ENCODE data around the gene SYT5.

The SYT5 gene

DNA sequence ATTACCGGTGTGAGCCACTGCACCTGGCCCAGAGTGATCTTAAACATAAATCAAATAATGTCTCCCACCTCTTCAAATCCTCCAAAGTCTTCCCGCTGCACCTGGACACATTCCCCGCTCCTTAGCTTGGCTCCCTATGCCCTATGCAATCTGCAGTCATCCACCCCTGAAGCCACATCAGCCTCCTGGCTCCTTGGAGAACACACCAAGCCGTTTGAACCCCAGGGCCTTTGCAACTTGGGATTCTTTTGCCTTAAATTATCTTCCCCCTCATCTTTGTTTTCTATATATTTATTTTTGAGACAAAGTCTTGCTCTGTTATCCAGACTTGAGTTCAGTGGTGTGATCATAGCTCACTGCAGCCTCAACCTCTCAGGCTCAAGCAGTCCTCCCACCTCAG, 11.0 kb downstream of the SYT5 start:
- H3K4me1 ChIP-seq (ENCODE audit: control insufficient read depth, low read length), result peaks cover 22% of the 10 kb centered on the region
- H3K79me2 ChIP-seq (ENCODE audit: control insufficient read depth, low read length), result no peaks in the 10 kb centered on the region
- H4K20me1 ChIP-seq (ENCODE audit: control insufficient read depth, insufficient read depth, low read depth, low read length), result no peaks in the 10 kb centered on the region
- no peaks in the 10 kb centered on the region for H3K36me3 ChIP-seq (ENCODE audit: control insufficient read depth, low read length)
- H3K9me3 ChIP-seq (ENCODE audit: control insufficient read depth, insufficient read depth, low read length), result peaks cover 4% of the 10 kb centered on the region; the same call in 1 of the 2 replicates
- no peak overlapping the region for H3K27ac ChIP-seq (ENCODE audit: low read depth, low read length)
- H3K4me3 ChIP-seq (ENCODE audit: low read length), result no peak overlapping the region
- no peak overlapping the region for H3K4me2 ChIP-seq (ENCODE audit: low read length)
- H3F3A ChIP-seq (ENCODE audit: control insufficient read depth, insufficient read depth), result no peaks in the 10 kb centered on the region
- TF ChIP-seq CTCF (IDR thresholded peaks at IDR 0.05; ENCODE audit: low read depth, low read length, poor library complexity, severe bottlenecking) (no peak), EZH2phosphoT487 (IDR thresholded peaks at IDR 0.05; ENCODE audit: borderline replicate concordance, low read length) (no peak)
- peaks cover 14% of the 10 kb centered on the region for H3K27me3 ChIP-seq (ENCODE audit: control insufficient read depth, low read length)
- H3K9me2 ChIP-seq (replicated peaks; ENCODE audit: control insufficient read depth, low read length), result no peaks in the 10 kb centered on the region

DNA sequence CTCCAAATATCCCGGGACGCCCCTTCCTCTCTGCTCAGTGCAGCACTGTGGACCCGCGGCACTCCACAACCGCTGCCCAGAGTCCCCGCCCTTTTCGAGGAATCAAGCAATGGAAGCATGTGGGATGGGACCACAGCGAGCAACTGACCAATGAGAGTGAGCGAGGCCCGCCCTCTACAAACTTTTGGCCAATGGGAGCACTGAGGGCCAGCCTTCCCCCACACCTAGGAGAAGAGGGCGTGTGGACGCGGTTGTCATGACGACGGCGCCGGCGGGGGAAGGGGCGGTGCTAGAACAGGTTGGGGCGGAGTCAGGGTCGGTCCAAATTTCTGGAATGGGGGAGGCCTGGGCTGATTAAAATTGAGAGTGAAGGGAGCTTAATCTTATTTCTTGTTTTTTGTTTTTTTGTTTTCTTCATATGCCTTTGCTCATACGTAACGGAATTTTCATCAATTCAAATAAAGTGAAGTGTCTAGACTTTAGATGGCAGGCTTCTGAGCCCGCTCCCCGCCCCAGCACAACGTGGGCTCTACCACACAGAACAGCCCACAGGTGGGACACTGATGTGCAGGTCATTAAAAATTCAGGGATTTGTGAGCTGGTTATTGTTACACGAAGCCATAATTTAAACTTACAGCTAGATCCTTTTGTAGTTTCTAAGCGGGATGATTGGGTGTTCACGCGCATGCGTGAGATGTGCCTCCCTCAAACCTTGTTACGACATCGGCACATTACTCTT, 13.4 kb downstream of the SYT5 start, which contains the start of gene DNAAF3:
Gene DNAAF3, minus strand, starts transcription at position 84 of the 739 bp plus-strand sequence. CDS start 200 bp downstream, outside the sequence.
- Histone ChIP-seq H3K27ac (ENCODE audit: low read depth, low read length) (no peak within 1 kb of the TSS), H3K9me3 (ENCODE audit: control insufficient read depth, insufficient read depth, low read length) (peaks cover 4% of the 10 kb centered on the region; the same call in 1 of the 2 replicates), H3K4me2 (ENCODE audit: low read length) (peak within 1 kb of the TSS; percentile 51), H3K4me1 (ENCODE audit: control insufficient read depth, low read length) (peaks cover 13% of the 10 kb centered on the region), H3K27me3 (ENCODE audit: control insufficient read depth, low read length) (no peaks in the 10 kb centered on the region), H3F3A (ENCODE audit: control insufficient read depth, insufficient read depth) (no peaks in the 10 kb centered on the region), H4K20me1 (ENCODE audit: control insufficient read depth, insufficient read depth, low read depth, low read length) (no peaks in the 10 kb centered on the region), H3K36me3 (ENCODE audit: control insufficient read depth, low read length) (no peaks in the 10 kb centered on the region), H3K4me3 (ENCODE audit: low read length) (peak within 1 kb of the TSS; percentile 31), H3K79me2 (ENCODE audit: control insufficient read depth, low read length) (no peaks in the 10 kb centered on the region), H3K9me2 (replicated peaks; ENCODE audit: control insufficient read depth, low read length) (no peaks in the 10 kb centered on the region)
- TF ChIP-seq CTCF (IDR thresholded peaks at IDR 0.05; ENCODE audit: low read depth, low read length, poor library complexity, severe bottlenecking) (no peak), EZH2phosphoT487 (IDR thresholded peaks at IDR 0.05; ENCODE audit: borderline replicate concordance, low read length) (no peak)

- TF ChIP-seq CTCF (IDR thresholded peaks at IDR 0.05; ENCODE audit: low read depth, low read length, poor library complexity, severe bottlenecking), result no peak
- TF ChIP-seq EZH2phosphoT487 (IDR thresholded peaks at IDR 0.05; ENCODE audit: borderline replicate concordance, low read length), result no peak
- Histone ChIP-seq H3K4me3 (ENCODE audit: low read length) (peak overlapping the region; percentile 31; the same call in 1 of the 2 replicates), H3K27ac (ENCODE audit: low read depth, low read length) (no peak overlapping the region), H3K4me2 (ENCODE audit: low read length) (peak overlapping the region; percentile 51), H3K9me2 (replicated peaks; ENCODE audit: control insufficient read depth, low read length) (no peaks in the 10 kb centered on the region), H3K4me1 (ENCODE audit: control insufficient read depth, low read length) (peaks cover 13% of the 10 kb centered on the region), H4K20me1 (ENCODE audit: control insufficient read depth, insufficient read depth, low read depth, low read length) (no peaks in the 10 kb centered on the region), H3K36me3 (ENCODE audit: control insufficient read depth, low read length) (no peaks in the 10 kb centered on the region), H3F3A (ENCODE audit: control insufficient read depth, insufficient read depth) (no peaks in the 10 kb centered on the region), H3K27me3 (ENCODE audit: control insufficient read depth, low read length) (no peaks in the 10 kb centered on the region), H3K79me2 (ENCODE audit: control insufficient read depth, low read length) (no peaks in the 10 kb centered on the region), H3K9me3 (ENCODE audit: control insufficient read depth, insufficient read depth, low read length) (peaks cover 4% of the 10 kb centered on the region; the same call in 1 of the 2 replicates)
Observed at GRCh38 chr19:55165952-55166529, 14.0 kb downstream of the SYT5 start.
